Endometrial microvascular endothelial cells (primary cell): Measurements from ENCODE around the gene CEBPA. TPM values are rescaled to one million over a fixed set of nuclear protein-coding genes. Genes with fewer than 3 reads are reported as not detected.

Source experiments
- in situ Hi-C: cut with HindIII; loops from 2 replicates; pipeline ENCODE4 v1.10.0; 2017; ENCODE audit warnings: low sequenced_read_pairs, low pct_unique_long_range_greater_than_20kb; ENCODE audit errors: inconsistent ontology term
- total RNA-seq: library from RNA; depleted of rRNA; stranded (reverse); fragments of >200 nt; gene quantifications from one replicate; pipeline ENCODE4 v1.2.3, GENCODE V29; 2015; ENCODE audit errors: inconsistent ontology term

CEBPA gene
- total RNA-seq, result not detected

- in situ Hi-C loops, result no loop called here
Measured at GRCh38 chr19:33302175-33302973, at the start of gene CEBPA. Gene CEBPA, minus strand, starts transcription at chr19:33302534. Its CDS starts 120 bp downstream, at chr19:33302414.

- in situ Hi-C loops, result no loop called here
Measured at GRCh38 chr19:33350538-33351309, 48.4 kb upstream of the CEBPA start.

- in situ Hi-C loops, result no loop called here
Measured at GRCh38 chr19:33349319-33350289, 47.3 kb upstream of the CEBPA start.

GRCh38 chr19:33348301-33349010, 46.1 kb upstream of the CEBPA start:
- in situ Hi-C loops, result no loop called here

DNA sequence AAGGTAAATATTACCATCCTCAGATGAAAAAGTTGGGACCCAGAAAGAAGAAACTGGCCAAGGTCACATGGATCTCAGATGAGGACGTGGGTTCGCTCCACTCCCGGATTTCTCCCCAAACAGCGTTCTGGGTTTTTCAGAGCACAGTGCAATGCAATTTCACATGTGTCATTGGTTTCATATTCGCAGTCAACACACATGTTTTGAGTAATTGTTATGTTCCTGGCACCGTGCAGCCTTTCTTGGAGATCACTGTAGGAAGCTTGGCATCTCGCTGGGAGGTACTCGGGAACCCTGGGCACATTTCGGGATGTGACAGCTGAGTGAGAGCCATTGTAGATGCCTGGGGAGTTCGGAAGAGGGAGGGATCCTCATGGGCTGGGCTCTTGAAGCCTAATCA, 45.0 kb upstream of the CEBPA start:
- in situ Hi-C loops, result no loop called here

DNA sequence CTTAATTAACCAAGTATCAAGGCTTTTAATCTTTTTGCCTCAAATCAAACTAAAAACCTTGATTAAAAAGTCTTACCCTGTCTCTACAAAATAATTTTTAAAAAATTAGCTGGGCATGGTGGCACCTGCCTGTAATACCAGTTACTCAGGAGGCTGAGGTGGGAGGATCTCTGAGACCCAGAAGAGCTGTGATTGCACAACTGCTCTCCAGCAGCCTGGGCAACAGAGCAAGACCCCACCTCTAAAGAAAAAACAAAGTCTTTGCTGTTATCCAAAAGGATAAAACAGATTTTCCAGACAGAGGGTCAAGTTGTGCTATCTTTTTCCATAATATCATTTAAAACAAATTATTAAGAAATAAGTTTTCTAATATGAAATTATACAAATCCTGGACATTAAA, 44.3 kb upstream of the CEBPA start:
- in situ Hi-C loops, result no loop called here

DNA sequence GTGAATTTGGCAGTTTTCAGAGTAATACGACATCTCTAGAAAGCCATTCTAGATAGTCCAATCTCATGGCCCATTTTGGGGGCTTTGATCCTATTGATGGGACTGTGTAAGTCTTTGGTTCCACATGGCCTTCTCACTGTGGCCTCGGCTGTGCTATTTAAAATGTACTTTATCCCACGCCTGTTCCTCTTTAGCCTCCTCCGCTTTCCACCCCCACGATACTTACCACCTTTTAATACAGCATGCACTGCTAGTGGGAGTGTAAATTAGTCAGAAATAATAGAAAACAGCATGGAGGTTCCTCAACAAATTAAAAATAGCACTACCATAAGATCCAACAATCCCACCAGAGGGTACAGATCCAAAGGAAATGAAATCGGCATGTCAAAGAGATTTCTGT, 42.8 kb upstream of the CEBPA start:
- in situ Hi-C loops, result no loop called here

- in situ Hi-C loops, result no loop called here
Measured at GRCh38 chr19:33344573-33344925, 42.2 kb upstream of the CEBPA start.

- in situ Hi-C loops, result no loop called here
Measured at GRCh38 chr19:33343859-33344572, 41.7 kb upstream of the CEBPA start.

GRCh38 chr19:33343301-33343700, 41.0 kb upstream of the CEBPA start:
- in situ Hi-C loops, result no loop called here

DNA sequence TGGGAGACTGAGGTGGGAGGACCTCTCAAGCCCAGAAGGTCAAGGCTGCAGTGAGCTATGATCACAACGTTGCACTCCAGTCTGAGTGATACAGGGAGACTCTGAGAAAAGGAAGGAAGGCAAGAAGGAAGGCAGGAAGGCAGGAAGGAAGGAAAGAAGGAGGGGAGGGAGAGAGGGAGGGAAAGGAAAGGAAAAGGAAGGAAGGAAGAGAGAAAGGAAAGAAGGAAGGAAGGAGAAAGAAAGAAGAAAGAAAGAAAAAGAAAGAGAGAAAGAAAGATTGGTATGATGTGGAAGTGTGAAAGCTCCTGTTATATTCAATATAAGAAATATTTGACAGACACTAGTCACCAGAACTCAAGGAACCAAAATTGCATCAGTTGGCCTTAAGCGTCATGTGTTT, 38.7 kb upstream of the CEBPA start:
- in situ Hi-C loops, result no loop called here

DNA sequence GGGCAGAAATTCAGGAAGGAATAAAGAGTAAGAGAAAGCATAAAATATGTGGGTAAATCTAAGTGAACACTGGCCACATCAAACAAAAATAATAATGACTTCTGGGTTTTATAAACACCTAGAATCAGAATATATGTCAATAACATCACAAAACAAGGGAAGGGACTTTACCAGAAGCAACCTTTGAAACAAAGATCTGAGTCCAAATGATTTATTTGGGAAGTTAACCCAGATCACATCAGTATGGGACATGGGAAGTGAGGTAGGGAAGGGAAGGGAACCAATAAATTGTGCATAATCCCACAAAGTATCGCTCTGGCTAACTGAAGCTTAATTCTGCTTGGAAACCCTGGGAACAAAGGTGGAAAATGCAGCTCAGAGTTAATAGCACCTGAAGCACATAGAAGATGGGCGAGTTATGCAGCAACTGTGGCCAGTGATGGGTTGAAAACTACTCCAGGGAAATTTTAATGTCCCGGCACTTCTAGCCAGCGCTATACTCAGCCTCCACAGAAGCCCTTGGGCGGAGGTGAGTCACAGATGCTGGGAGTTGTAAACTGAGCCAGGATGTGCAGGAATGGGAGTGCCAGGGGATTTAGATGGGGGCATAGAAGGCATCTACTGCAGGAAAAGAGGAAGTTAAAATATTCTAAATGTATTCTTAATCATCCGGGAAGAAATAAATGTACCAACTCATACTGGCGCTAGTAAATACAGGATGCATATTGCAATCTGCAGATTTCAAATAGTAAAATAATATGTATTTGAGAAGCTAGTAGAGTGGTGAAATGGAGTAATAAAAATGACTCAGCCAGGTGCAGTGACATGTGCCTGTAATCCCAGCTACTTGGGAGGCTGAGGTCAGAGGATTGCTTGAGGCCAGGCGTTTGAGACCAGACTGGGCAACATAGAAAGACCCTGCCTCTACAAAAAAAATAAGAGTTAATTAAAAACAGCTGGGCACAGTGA, 37.0 kb upstream of the CEBPA start:
- in situ Hi-C loops, result no loop called here

DNA sequence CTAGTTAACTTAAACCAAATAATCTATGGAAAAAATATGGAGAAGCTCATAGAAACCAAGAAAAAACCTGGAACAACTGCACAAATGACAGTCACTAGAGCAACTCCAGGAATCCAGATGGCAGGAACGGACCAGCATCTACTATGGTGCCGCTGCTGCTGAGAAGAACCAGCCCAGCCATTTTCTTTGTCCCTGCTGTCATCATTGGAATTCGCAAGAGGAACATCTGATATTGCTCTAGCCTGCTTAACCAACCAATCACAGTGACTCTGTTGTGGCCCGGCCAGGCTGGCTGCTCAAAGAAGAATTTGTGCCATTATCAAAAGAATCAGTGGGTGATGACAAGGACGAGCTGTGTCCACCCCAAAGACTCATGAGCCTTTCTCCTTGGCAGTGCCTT, 33.1 kb upstream of the CEBPA start:
- in situ Hi-C loops, result no loop called here

DNA sequence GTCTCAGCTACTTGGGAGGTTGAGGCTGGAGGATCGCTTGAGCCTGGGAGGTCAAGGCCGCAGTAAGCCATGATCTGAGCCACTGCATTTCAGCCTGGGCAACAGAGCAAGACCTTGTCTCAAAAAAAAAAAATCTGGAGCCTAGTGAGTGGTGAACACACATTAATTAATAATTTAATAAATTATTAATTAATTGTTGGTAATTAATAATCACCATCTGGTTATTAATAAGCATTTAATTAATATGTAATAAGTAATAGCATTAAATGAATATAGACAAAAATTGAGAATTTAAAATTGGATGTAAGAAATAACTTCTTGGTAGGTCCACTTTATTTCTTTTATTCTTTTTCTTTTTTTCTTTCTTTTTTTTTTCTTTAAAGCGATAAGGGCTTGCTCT, 31.9 kb upstream of the CEBPA start:
- in situ Hi-C loops, result no loop called here

DNA sequence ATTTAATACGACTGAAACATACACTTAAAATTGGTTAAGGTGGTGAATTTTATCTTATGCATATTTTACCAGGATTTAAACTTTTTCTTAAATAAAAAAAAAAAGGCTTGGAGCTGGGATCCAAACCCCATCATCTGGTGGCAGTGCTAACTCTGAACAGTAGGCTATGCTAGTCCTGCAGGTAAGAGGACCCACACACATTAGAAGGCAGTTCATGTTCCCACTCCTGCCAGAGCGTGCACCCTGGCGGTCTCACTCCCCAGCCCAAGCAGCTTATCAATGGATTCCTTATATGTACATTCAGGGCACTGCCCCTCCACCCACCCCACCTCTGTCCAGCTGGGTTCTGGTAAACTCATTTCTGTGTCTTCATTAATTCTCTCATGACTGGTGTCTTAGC, 31.3 kb upstream of the CEBPA start:
- in situ Hi-C loops, result no loop called here

DNA sequence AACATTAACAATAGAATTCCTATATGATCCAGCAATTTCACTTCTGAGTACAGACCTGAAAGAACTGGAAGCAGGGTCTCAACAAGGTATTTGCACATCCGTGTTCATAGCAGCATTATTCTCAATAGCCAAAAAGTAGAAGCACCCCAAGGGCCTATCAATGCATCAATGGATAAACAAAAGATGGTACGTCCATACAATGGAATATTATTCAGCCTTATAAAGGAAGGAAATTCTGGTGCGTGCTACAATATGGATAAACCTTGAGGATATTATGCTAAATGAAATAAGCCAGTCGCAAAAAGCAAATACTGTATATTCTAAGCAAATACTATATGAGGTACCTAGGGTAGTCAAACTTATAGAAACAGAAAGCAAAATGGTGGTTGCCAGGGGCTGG, 30.8 kb upstream of the CEBPA start:
- in situ Hi-C loops, result no loop called here

- in situ Hi-C loops, result no loop called here
Measured at GRCh38 chr19:33332248-33332647, 29.9 kb upstream of the CEBPA start.
